ENCODE measurements around the gene MAN2B2.

Gene MAN2B2

DNA sequence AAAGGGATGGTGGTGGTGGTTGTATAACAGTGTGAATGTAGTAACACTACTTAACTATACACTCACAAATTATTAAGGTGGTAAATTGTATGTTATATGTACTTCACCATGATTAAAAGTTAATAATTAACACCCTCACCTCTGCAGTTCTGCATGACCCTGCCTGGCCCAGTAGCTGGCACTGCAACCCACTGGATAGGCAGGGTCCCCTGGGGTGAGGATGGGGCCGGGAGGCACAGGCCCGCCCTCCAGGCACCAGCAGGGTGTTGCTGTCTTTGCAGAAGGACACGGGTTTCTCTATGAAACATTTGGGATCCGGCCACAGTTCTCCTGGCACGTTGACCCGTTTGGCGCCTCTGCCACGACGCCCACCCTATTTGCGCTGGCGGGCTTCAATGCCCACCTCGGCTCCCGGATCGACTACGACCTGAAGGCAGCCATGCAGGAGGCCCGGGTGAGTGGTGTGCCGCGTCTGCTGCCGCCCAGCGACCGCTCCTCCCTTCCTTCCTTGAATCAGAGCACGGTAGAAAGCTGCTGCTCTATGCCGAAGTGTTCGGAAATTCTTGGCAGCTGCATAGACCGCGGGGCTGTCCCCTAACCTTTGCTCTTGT, 11.8 kb downstream of the MAN2B2 start:
- Histone ChIP-seq H3K4me3 (ENCODE audit: low read length) (no peak overlapping the region), H3K9me2 (replicated peaks; ENCODE audit: insufficient read depth, low read length) (no peaks in the 10 kb centered on the region), H3K27ac (ENCODE audit: low read length) (no peak overlapping the region), H3K9ac (ENCODE audit: low read length) (no peak overlapping the region), H3K4me2 (ENCODE audit: low read depth, low read length) (no peak overlapping the region), H3F3A (ENCODE audit: insufficient read depth, low read length) (no peaks in the 10 kb centered on the region), H3K9me3 (replicated peaks; ENCODE audit: insufficient read depth, low read length) (no peaks in the 10 kb centered on the region), H3K4me1 (ENCODE audit: low read length) (no peaks in the 10 kb centered on the region), H3K79me2 (ENCODE audit: low read length) (no peaks in the 10 kb centered on the region), H3K27me3 (replicated peaks; ENCODE audit: insufficient read depth, low read length) (no peaks in the 10 kb centered on the region), H4K20me1 (ENCODE audit: insufficient read depth, low read length) (no peaks in the 10 kb centered on the region), H2AFZ (ENCODE audit: low read length) (no peak overlapping the region), H3K36me3 (replicated peaks; ENCODE audit: insufficient read depth, low read length) (no peaks in the 10 kb centered on the region)
- TF ChIP-seq EZH2phosphoT487 (IDR thresholded peaks at IDR 0.05; ENCODE audit: low read length) = no peak
- TF ChIP-seq, protein P1, sequence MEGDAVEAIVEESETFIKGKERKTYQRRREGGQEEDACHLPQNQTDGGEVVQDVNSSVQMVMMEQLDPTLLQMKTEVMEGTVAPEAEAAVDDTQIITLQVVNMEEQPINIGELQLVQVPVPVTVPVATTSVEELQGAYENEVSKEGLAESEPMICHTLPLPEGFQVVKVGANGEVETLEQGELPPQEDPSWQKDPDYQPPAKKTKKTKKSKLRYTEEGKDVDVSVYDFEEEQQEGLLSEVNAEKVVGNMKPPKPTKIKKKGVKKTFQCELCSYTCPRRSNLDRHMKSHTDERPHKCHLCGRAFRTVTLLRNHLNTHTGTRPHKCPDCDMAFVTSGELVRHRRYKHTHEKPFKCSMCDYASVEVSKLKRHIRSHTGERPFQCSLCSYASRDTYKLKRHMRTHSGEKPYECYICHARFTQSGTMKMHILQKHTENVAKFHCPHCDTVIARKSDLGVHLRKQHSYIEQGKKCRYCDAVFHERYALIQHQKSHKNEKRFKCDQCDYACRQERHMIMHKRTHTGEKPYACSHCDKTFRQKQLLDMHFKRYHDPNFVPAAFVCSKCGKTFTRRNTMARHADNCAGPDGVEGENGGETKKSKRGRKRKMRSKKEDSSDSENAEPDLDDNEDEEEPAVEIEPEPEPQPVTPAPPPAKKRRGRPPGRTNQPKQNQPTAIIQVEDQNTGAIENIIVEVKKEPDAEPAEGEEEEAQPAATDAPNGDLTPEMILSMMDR (IDR thresholded peaks at IDR 0.05; ENCODE audit: low read length) = no peak
- no peak for TF ChIP-seq EZH2 (optimal IDR thresholded peaks at IDR 0.05; ENCODE audit: low read depth, low read length)
- no peak for DNase-seq

DNA sequence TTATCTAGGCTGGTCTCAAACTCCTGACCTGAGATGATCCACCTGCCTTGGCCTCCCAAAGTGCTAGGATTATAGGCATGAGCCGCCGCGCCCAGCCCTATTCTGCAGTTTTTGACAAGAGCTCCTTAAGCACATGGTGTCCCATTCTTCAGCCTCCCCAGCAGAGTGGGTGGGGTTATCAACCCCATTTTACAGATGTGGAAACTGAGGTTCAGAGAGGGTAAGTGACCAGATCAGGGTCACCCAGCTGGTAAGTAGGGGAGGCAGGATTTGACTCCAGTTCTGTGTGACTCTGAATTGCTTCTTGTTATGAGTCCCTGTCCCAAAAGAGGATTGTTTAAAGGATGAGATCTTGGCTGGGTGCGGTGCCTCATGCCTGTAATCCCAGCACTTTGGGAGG, 14.5 kb downstream of the MAN2B2 start:
- H3K9me2 ChIP-seq (replicated peaks; ENCODE audit: insufficient read depth, low read length) = no peaks in the 10 kb centered on the region
- no peak overlapping the region for H3K4me3 ChIP-seq (ENCODE audit: low read length)
- no peaks in the 10 kb centered on the region for H3K79me2 ChIP-seq (ENCODE audit: low read length)
- H3K9me3 ChIP-seq (replicated peaks; ENCODE audit: insufficient read depth, low read length) = no peaks in the 10 kb centered on the region
- TF ChIP-seq, protein P1 (IDR thresholded peaks at IDR 0.05; ENCODE audit: low read length) = no peak
- no peak for TF ChIP-seq EZH2phosphoT487 (IDR thresholded peaks at IDR 0.05; ENCODE audit: low read length)
- H3F3A ChIP-seq (ENCODE audit: insufficient read depth, low read length) = no peaks in the 10 kb centered on the region
- no peaks in the 10 kb centered on the region for H3K27me3 ChIP-seq (replicated peaks; ENCODE audit: insufficient read depth, low read length)
- no peak overlapping the region for H3K9ac ChIP-seq (ENCODE audit: low read length)
- H2AFZ ChIP-seq (ENCODE audit: low read length) = no peak overlapping the region
- H3K4me2 ChIP-seq (ENCODE audit: low read depth, low read length) = no peak overlapping the region
- no peak for DNase-seq
- no peaks in the 10 kb centered on the region for H3K4me1 ChIP-seq (ENCODE audit: low read length)
- no peaks in the 10 kb centered on the region for H4K20me1 ChIP-seq (ENCODE audit: insufficient read depth, low read length)
- H3K36me3 ChIP-seq (replicated peaks; ENCODE audit: insufficient read depth, low read length) = no peaks in the 10 kb centered on the region
- H3K27ac ChIP-seq (ENCODE audit: low read length) = no peak overlapping the region

DNA sequence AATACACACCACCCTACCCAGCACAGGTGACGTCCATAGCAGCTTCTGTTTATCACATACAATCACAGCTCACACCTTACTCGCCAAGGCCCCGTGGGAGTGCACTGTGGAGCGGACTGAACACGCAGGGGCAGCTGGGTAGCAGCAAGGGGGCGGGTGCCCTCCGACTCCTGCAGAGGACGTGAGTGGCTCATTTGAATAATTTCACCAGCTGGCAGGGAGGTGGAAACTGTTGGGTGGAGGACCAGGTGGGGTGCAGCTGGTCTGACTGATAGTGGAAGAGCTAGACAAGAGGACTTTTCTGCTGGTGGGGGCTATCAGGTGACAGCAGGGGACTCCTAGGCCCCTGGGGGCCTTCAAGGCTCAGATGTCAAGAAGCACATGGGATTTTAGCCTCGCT, 16.3 kb downstream of the MAN2B2 start:
- Histone ChIP-seq H3K9me2 (replicated peaks; ENCODE audit: insufficient read depth, low read length) (no peaks in the 10 kb centered on the region), H3K36me3 (replicated peaks; ENCODE audit: insufficient read depth, low read length) (no peaks in the 10 kb centered on the region), H3K79me2 (ENCODE audit: low read length) (no peaks in the 10 kb centered on the region), H3K4me3 (ENCODE audit: low read length) (no peak overlapping the region), H3K4me2 (ENCODE audit: low read depth, low read length) (no peak overlapping the region), H3K27me3 (replicated peaks; ENCODE audit: insufficient read depth, low read length) (no peaks in the 10 kb centered on the region), H3K9ac (ENCODE audit: low read length) (no peak overlapping the region), H3K9me3 (replicated peaks; ENCODE audit: insufficient read depth, low read length) (no peaks in the 10 kb centered on the region), H3K27ac (ENCODE audit: low read length) (no peak overlapping the region), H3F3A (ENCODE audit: insufficient read depth, low read length) (no peaks in the 10 kb centered on the region), H4K20me1 (ENCODE audit: insufficient read depth, low read length) (no peaks in the 10 kb centered on the region), H2AFZ (ENCODE audit: low read length) (no peak overlapping the region), H3K4me1 (ENCODE audit: low read length) (no peaks in the 10 kb centered on the region)
- DNase-seq = no peak
- TF ChIP-seq EZH2phosphoT487 (IDR thresholded peaks at IDR 0.05; ENCODE audit: low read length) = no peak
- TF ChIP-seq, protein P1 (IDR thresholded peaks at IDR 0.05; ENCODE audit: low read length) = no peak
- TF ChIP-seq EZH2 (optimal IDR thresholded peaks at IDR 0.05; ENCODE audit: low read depth, low read length) = no peak

Data from MM.1S (cell line).